C4-2B (cell line): ENCODE data around the gene KIAA1586.
"Not testable (repeated sequence)": the region's sequence is repeated elsewhere in the genome, so short reads cannot be mapped to it uniquely, and the experiment has no call there.

Experiments
- H3K27ac ChIP-seq: fragments of 450-650 bp; 2 replicates; pipeline ENCODE4 v1.5.1; 2017
- ZFX ChIP-seq: fragments of 450-650 bp; IDR thresholded peaks from 2 replicates; pipeline ENCODE4 v1.6.1; 2017
- TF ChIP-seq, protein P1 (sequence below): fragments of 450-650 bp; conservative IDR thresholded peaks from 2 replicates; pipeline ENCODE4 v1.5.1; 2017; ENCODE audit warnings: mild to moderate bottlenecking

Gene KIAA1586

GRCh38 chr6:57046332-57047256, at the start of gene KIAA1586:
Gene KIAA1586 (plus strand): TSS chr6:57046693. CDS start chr6:57046756, 63 bp downstream.
- H3K27ac ChIP-seq, result peak within 1 kb of the TSS; percentile 53
- TF ChIP-seq ZFX, result peak; percentile 64

GRCh38 chr6:56999049-56999448, 47.4 kb upstream of the KIAA1586 start:
- TF ChIP-seq, protein P1, sequence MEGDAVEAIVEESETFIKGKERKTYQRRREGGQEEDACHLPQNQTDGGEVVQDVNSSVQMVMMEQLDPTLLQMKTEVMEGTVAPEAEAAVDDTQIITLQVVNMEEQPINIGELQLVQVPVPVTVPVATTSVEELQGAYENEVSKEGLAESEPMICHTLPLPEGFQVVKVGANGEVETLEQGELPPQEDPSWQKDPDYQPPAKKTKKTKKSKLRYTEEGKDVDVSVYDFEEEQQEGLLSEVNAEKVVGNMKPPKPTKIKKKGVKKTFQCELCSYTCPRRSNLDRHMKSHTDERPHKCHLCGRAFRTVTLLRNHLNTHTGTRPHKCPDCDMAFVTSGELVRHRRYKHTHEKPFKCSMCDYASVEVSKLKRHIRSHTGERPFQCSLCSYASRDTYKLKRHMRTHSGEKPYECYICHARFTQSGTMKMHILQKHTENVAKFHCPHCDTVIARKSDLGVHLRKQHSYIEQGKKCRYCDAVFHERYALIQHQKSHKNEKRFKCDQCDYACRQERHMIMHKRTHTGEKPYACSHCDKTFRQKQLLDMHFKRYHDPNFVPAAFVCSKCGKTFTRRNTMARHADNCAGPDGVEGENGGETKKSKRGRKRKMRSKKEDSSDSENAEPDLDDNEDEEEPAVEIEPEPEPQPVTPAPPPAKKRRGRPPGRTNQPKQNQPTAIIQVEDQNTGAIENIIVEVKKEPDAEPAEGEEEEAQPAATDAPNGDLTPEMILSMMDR, result no peak
- TF ChIP-seq ZFX, result no peak
- H3K27ac ChIP-seq, result no peak overlapping the region

DNA sequence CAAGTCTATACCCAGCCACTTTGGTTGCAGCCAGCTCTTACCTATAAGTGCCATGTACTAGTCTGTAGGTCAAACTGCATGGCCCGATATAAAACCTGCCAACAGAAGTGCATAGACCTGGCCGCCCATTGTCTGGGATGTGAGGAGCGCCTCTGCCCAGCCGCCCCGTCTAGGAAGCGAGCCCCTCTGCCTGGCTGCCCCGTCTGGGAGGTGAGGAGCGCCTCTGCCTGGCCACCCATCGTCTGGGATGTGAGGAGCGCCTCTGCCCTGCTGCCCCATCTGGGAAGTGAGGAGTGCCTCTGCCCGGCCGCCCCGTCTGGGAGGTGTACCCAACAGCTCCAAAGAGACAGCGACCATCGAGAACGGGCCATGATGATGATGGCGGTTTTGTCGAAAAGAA, 46.7 kb upstream of the KIAA1586 start:
- H3K27ac ChIP-seq, result not testable (repeated sequence)

DNA sequence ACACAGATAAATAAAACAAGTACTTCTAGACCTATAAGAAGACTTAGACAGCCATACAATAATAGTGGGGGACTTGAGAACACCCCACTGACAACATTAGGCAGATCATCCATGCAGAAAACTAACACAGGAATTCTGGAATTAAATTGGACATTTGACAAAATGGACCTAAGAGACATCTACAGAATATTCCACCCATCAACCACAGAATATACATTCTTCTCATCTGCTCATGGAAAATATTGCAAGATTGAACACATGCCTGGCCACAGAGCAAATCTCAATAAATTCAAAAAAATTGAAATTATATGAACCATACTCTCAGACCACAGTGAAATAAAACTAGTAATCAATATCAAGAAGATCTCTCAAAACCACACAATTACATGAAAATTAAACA, 44.3 kb upstream of the KIAA1586 start:
- H3K27ac ChIP-seq, result no peak overlapping the region
- TF ChIP-seq, protein P1, result no peak
- no peak for TF ChIP-seq ZFX

DNA sequence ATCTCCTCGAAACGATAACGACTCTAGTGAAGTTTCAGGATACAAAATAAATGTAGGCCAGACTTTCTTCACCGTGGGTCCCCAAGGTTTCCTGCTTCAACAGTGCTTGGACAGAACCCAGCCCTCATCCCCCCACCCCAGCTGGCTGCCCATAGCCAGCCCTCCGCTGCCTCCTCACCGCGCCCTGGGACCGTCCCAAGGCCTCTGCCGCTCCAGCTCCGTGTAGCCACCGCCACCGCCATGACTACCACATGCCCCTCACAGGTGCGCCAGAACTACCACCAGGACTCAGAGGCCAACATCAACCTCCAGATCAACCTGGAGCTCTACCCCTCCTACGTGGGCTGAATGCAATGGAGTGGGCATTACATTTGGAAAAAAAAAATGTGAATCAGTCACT, 42.2 kb upstream of the KIAA1586 start:
- H3K27ac ChIP-seq, result no peak overlapping the region
- no peak for TF ChIP-seq ZFX
- TF ChIP-seq, protein P1, result no peak

GRCh38 chr6:57006101-57006500, 40.4 kb upstream of the KIAA1586 start:
- TF ChIP-seq ZFX, result no peak
- TF ChIP-seq, protein P1, result no peak
- no peak overlapping the region for H3K27ac ChIP-seq

- H3K27ac ChIP-seq, result not testable (repeated sequence)
Measured at GRCh38 chr6:57008069-57008468, 38.4 kb upstream of the KIAA1586 start.

DNA sequence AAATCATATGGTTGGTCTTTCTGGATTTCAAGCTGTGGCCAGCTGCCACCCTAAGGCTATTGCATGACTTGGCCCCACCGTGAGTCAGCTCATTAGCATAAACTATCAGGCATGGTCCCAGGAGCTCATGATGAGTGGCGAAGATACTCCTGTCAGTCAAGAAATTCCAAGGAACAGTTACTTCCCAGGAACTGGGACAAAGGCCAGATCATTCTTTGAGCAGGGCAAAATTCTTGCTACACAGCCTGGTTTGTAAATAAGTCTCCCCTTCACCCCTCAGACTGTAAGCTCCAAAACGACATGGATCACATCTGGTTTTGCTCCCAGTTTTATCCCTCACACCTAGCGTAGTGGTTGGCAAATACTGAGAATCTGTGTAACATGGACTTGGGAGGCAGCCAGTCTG, 33.0 kb upstream of the KIAA1586 start:
- TF ChIP-seq ZFX, result no peak
- TF ChIP-seq, protein P1, result no peak
- H3K27ac ChIP-seq, result no peak overlapping the region; the same call in 1 of the 2 replicates

GRCh38 chr6:57017069-57017468, 29.4 kb upstream of the KIAA1586 start:
- TF ChIP-seq, protein P1, result no peak
- no peak for TF ChIP-seq ZFX
- H3K27ac ChIP-seq, result no peak overlapping the region
